ENCODE results near the gene TMEFF2.
"Not testable (repeated sequence)": the region's sequence is repeated elsewhere in the genome, so short reads cannot be mapped to it uniquely, and the experiment has no call there.

TMEFF2 gene

DNA sequence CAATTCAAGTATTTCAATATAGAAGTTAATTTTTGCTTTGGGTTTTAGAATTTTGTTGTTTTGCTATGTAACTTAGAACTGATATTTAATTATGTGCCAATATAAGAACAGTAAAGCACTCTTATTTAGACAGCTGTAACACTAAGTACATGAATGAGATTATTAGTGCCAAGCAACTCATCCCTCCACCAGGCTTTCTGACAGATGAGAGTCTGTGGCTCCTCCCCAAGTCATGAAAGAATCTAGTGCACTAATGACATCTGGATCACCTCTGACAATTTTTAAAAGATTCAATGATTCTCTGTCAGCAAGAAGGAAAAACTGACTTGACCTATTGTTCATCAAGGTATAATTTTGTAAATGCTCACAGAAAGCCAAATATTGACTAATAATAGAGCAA lies 67.8 kb downstream of the TMEFF2 start:
- no peak for DNase-seq

DNA sequence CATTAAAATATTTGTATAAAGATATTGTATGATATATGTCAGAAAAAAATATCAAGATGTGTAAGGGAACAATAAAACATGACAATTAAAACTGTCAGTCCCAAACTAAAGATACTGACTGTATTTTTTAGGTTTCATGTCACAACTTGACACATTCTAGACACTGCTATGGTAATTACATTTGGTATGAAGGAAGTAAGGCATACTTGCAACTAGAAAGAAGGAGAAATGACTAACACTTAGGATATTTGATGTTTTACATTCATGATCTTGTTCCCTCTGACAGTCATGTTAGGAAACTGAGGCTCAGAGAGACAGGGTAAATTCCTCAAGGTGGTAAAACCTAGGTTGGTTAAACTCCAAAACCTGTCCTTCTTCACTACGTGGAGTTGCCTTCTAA lies 68.3 kb downstream of the TMEFF2 start:
- no peak for DNase-seq

DNA sequence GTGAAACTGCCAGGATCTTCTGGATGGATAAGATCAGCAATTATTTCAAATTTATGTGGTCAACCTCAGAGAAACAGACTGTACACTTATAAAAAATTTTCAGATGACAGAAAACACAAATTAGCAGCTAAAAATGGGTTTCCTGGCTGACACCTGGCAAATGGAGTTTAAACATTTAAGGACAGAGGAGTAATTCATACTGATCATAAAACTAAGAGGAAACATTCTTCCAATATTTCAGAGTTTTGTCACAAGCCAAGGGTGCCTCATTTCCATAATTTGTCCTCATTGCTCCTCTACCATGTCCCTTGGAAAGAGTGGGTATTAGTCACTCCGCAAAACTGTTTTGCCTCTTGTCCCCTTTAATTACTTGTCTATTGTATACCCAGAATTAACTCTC lies 70.2 kb downstream of the TMEFF2 start:
- DNase-seq, result no peak

DNA sequence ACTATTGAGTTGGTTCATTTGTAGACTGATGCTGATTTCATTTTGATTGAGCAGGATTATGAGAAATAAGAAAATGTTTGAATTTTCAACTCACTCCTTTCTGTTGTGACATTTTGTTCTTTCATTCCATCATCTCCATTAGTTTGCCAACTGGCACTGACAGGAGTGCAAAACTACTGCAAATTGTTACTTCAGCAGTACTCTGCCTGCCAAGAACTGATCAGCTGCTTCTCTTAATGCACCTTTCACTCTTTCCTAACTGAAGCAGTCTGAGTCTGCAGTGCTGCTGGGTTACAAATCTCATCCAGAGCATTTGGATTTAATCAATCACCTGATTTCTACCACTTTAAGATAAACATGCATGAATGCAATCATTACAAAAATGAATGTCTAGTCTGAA lies 70.9 kb downstream of the TMEFF2 start:
- DNase-seq, result no peak

DNA sequence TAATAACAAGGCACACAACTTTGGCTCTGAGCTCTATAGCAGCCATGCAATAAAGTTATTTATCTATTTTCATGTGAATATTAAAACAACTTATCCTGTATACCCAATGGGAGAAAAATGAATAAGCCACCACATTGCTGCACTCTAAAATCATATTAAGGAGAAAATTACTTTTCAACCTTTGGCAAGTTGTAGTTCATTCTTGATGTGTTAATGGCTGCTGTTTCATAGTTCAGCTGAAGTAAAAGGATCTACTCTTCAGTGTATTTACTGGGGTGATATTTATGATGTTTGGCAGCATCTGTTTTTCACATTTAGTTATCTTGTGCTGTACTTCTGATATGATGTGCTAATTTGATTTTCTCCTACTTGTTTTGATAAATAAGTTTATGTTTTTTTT lies 71.8 kb downstream of the TMEFF2 start:
- no peak for DNase-seq

DNA sequence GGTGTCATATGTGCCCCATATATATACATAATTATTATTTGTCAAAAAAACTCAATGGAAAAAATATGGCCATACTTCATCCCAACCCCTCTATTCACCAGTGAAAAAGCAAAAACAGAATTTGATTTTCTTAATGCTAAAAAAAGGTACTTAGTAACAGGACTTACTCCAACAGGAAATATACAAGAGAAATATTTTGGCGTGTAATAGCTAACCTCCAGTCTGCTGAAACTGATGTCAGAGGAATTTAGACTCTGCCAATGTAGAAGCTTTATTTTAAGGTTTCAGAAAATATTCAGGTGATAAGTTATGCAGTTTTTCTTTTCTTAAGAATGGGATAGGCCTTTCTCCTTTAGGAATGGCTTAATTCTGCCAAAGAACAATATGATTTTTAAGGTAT lies 72.6 kb downstream of the TMEFF2 start:
- no peak for DNase-seq

DNA sequence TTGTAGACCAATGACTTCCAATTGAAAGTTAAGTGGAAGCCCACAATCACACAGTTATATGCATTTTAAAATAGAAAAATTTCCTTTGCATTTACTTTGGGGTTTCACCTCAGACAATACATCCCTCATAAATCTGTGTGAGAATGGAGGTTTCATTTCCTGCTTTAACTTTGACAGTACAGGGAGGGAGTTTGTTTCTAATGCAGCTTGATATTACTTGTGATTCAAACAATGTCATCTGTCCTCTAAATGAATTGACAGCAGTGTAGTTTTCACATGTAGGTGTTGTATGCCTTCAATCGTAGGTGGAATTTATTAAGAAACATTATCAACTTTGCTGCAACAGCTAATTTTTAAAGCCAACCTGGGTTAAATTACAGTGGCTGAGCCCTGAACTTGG lies 75.2 kb downstream of the TMEFF2 start:
- no peak for DNase-seq

DNA sequence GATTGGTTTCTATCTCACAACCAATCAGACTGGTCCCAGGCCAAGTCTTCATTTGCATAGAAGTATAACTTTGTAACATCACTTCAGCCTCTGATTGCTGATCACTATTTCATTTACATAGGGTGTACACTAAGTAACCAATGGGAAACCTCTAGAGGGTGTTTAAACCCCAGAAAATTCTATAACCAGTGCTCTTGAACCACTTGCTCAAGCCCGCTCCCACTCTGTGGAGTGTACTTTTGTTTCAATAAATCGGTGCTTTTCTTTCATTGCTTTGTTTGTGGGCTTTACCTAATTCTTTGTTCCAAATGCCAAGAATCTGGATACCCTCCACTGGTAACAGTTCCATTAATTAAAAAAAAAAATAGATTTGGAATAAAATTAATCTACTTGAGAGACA lies 77.0 kb downstream of the TMEFF2 start:
- no peak for DNase-seq

DNA sequence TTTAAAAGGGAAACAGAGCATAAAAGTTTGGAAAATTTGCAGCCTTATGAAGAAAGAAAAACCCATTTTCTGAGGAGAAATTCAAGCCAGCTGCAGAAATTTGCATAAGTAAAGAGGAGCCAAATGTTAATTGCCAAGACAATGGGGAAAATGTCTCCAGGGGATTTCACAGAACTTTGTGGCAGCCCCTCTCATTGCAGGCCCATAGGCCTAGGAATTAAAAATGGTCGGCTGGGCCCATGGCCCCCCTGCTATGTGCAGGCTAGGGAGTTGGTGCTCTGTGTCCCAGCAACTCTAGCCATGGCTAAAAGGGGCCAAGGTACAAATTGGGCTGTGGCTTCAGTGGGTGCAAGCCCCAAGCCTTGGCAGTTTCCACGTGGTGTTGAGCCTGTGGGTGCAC lies 83.2 kb downstream of the TMEFF2 start:
- DNase-seq, result not testable (repeated sequence)

DNA sequence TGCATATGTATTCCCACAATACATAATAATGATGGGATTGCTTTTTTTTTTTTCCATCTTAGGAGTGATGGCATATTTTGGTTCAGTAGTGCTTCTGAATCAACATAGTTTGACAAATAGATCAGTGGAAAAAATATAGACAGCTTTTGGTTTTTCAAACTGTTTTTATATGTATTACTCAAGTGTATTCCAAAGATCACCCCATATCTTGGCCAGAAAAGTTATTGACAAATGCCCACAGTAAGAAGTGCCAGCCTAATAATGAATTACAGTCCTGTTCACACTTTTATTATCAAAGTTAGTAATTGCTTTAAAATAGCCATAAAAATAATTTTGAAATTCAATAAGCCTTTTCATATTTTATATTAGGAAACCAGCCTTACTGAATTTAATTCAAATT lies 95.0 kb downstream of the TMEFF2 start:
- DNase-seq, result no peak

DNA sequence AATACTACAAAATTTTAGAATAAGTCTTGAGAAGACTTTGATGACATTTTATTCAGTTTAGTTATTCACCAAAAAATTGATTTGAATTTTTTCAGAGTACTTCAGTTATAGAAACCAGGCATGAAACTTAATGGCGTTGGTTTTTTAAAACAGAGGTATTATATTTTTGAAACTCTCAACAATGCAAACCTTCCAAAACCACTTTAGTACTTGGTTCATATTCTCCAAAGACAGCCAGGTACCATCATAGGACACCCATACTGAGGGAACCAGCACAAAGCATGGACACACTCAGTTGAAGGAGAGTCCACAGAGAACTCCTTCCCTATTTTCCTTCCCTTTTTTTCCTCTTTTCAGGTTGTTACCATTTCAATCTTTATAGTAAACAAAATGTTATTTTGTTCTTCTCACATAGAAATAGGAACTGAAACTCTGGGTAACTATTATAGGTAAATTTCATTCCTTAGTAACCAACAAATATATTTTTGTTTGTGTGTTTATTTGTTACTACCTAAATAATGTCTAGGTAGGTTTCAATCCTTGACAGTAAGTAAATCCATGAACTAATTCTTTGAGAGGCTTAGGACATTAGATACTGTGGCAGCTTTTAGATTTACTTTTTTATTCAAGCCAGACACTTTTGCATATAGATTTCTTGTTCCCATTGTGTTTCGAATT lies 95.8 kb downstream of the TMEFF2 start:
- DNase-seq, result no peak

DNA sequence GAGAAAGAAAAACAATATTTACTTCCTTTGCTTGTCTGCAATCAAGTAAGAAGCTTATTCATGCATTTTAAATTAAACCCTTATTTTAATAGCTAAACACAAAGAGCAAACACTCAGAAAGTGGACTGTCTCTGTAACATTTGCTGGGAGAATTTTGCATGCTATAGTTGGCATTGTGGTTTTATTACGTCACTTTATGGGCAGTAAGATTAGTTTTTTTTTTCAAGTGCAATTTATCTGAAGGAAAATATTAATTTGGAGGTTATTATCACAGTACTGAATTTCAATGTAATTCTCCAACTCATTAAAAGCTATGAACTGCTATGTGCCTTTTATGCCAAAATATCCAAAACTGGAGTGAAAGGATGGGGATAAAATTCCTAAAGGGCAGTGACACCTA lies 103.3 kb downstream of the TMEFF2 start:
- DNase-seq, result no peak

DNA sequence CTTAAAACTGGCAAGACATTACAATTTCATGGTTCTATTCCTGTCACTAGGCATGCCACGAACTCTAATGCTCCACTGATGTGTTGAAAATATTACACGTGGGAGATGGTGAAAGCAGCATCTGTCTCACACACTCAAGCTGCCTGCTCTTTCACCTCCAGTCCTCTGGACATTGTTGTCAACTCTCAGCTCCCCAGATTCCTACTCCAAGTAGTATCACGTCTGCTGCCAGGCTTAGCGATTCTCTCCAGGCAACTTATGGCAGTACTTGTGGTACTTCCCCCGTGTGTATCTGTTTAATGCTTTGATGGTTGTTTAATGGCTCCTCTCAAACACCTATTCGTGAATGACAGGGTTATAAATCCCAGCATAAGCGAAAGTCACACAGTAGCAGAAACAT lies 103.8 kb downstream of the TMEFF2 start:
- DNase-seq, result no peak

DNA sequence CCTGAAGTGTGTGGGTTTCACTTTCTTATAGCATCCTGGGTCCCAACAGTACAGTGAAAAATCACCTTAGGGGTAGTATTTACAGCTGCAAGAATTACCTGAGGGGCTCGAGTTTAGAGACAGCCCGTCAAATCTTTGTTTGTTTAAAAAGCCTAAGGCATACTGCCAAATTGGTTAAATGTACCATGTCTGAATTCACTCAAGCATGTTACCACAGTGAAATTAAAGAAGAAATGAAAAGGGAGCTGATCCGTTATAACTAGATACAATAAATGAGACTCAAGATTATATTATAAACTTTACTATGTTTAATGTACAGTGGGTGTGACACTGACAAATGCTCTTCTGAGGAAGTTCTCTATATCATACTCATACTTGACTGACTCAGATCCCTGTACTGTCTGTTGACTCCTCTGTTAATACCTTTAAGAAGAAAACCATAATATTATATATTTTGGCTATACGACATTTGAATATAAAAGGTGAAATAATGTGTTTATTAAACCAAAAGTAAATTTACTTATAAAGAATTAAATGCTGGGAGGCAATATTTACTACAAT lies 107.3 kb downstream of the TMEFF2 start:
- DNase-seq, result peak; percentile 26

DNA sequence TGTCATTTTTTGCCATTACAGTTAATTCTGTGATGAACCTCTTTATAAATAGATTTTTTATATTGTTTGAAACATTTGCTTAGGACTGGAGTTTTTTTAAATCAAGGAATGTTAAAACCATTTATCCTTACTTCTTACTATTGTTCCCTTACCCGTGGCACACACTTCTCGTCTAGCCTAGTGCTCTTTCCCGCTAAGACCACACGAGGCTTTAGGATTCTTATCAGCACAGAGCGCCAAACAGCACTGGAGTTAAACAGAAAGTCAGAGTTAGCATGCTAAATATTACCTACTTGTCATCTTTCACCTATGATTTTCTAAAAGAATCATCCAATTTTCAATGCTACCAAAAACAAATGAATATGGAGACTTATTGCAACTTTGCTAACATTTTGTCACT lies 112.6 kb downstream of the TMEFF2 start:
- no peak for DNase-seq

DNA sequence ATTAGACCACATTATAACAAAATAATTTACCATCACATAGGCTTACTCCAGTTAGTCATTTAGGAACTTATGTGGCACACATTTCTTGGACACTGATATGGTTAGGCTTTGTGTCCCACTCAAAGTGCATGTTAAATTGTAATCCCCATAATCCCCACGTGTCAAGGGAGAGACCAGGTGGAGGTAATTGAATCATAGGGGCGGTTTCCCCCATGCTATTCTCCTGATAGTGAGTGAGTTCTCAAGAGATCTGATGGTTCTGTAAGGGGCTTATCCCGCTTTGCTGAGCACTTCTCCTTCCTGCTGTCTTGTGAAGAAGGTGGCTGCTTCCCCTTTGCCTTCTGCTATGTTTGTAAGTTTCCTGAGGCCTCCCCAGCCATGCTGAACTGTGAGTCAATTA lies 114.6 kb downstream of the TMEFF2 start:
- not testable (repeated sequence) for DNase-seq

DNA sequence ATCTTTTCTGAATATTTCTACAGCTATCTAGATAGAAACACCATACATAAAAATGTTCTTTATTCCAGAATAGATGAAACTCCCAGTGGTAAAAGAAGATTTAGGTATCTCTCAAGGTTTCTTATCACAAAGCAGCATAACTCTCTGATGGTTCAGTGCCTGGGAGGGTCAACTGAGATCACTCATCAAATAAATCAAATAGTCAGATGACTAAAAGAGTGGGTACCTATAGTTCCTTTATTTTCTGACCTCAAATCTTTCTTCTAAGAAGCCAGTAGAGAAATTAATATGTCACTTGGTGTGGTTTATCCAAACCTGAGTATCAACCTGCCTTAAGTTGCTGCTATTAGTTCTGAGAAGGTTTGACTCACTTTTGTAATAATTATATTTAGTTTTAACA lies 120.9 kb downstream of the TMEFF2 start:
- no peak for DNase-seq

DNA sequence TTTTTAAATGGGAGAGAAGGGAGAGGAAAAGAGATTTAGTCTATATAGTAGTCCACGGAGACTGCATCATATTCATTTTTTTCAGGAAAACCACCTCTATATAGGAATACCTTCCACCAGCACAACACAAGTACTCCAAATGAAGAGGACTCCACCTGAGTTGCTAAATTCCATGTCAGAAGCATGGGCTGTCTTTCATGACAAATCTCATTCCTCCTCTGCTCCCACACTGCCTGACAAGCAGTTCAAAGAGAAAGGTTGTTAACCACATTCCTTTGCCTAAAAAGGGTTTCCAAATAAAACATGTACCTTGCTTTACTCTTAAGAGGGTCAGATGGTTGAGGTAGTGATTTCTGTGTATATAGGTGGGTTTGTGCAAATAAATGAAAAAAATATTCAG lies 122.0 kb downstream of the TMEFF2 start:
- DNase-seq, result no peak

DNA sequence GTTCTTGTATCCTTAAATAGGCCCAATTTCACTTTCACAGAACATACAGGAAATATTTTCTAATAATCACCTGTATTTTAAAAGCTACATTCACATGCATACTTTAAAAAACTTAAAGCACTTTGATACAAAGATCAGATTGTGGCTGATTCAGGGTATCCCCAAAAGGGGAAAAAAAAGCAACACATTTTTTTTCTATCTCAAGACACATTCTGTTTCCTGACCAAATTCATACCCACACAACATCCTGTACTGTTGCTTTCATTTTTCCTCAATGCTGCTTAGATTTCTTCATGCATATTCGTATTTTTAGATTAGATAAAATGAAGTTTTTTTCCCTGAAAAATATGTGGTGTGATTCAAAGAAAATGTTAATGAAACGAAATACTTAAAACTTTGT lies 122.5 kb downstream of the TMEFF2 start:
- DNase-seq, result no peak

DNA sequence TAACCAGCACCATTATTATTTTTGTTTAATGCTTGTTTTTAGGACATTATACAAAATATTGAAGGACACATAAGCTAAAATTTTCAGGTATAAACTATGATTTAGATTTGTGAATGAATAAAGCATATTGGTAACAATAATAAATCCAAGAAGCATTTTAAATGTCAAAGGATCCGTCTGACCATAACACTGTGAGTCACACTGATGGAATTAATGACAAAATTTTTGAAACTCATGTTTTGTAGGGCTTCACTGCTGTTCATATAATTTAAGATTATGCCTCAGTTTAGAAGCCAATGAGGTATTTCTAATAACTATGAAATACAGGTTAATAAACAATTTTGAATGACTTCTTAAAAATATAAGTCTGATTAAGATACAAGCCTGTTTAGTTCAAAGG lies 124.6 kb downstream of the TMEFF2 start:
- no peak for DNase-seq

DNA sequence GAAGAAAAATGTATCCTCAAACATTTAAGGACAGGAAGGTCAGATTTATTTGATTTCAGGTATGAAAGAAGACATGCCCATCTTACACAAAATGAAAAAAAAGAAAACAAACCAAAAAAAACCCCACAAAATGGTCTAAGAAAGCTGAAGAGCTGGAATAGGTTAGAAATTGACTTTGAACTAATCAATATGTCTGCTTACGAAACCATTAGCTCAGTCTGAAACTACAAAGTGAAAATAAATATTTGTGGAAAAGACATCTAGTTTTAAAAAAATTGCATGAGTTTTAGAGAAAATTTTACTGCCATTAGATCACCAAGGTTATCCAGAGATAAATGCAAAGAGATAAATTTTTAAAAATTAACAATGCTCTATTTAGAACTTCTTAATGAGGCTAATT lies 125.3 kb downstream of the TMEFF2 start:
- no peak for DNase-seq

DNA sequence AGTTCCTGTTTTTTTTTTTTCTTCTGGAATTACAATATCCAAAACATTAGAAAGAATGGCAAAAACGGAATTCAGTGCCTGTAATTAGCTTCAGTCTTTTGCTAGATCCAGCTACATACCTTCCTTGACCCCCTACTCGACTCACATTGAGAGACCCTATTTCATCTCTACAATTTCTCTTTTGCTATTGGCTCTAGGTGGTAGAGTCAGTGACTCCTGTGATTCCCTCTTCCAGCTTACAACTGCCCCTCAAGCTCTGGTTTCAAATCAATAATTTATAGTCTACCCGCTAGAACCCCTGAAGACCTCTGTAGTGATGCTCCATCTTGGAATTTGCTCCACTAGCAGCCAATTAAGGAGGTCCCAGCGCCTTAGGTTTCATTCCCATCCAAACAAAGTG lies 125.8 kb downstream of the TMEFF2 start:
- no peak for DNase-seq

DNA sequence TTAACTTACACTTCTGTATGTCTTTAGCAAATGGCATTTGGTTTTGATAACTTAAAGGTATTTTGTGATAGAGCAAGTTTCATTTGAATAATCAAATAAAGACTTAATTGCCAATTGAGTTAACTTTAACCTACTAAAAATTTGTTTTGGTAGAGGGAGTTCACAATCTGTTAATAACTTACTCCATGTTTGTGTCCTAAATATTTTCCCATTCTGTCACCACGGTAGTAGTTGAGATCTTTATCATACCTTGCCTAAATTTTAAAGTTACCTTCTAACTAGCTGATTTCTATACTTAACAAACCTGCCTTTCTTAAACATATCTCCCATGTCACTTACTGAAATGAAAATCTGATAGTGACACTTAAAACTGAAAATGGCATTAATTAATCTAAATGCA lies 127.1 kb downstream of the TMEFF2 start:
- DNase-seq, result no peak

DNA sequence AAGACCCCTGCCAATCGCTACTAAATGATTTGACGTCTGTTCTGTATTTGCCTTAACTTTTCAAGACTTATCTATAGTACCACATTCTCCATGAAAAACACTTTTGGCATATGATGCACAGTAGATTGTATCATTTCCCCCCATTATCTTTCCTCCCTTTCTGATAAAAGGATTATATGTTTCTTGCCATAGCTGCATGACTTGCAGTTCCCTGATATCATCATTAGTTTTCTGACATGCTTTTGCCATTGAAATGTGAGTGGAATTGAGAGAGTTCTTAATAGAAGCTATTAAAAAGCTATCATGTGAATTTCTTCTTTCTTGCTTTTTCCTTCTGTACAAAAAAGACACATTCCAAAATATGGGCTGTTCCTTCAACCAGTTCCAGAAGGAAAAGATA lies 130.3 kb downstream of the TMEFF2 start:
- no peak for DNase-seq

DNA sequence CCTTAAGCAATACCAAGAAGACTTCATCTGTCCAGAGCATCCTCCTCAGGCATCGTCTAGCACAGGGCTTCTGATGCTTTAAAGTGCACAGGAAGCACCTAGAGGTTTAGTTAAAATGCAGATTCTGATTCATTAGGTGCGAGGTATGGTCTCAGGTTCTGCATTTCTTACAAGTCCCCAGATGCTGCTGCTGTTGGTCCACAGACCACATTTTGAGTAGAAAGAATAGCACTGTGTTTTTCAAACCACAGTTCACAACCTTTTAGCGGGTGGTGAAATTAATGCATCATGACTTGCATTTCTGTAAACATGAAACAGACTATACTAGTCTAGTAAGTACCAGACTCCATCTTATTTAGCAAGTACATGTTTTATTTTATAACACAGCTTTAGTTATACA lies 134.6 kb downstream of the TMEFF2 start:
- no peak for DNase-seq

DNA sequence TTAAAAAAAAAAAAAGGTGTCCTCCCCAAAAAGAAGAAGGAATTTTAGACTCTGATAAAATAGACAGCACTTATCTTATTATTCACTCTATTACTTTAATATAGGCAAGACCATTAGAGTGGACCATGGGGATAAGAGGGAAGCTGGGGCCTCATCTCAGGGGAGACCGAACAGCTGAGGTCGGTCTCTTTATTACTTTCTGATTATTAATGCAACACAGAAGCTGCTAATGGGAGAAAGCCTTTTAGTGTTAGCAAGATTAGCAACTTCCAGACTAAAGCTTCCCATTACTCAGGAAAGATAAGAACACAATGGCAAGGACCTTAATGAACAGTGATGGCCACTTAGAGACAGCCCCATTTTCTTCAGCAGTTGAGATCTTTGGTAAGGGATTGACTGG lies 135.5 kb downstream of the TMEFF2 start:
- DNase-seq, result no peak

Data from NCI-H1092 treated with DMSO at 0.1 percent for 48 hours (cell line).